ENCODE results near the gene PPP1R18.

PPP1R18 gene

GRCh38 chr6:30700340-30700739 is 13.9 kb upstream of the PPP1R18 start:
- H4K91ac ChIP-seq (ENCODE audit: low read depth, low read length, poor library complexity) = no peak overlapping the region
- H2BK12ac ChIP-seq (ENCODE audit: low read length) = no peak overlapping the region
- H3K18ac ChIP-seq (ENCODE audit: low read length) = no peak overlapping the region
- H3K4me1 ChIP-seq (ENCODE audit: control insufficient read depth in 2 of 2, insufficient read depth in 1 of 2, low read depth in 1 of 2, low read length in 2 of 2) = no peaks in the 10 kb centered on the region
- H3K36me3 ChIP-seq (replicated peaks in 1 of 2; ENCODE audit: control insufficient read depth in 2 of 2, insufficient read depth in 2 of 2, low read length in 2 of 2) = peaks cover 29 to 64% of the 10 kb centered on the region in 2 donors
- DNase-seq (ENCODE audit: low spot score) = no peak
- no peak overlapping the region for H3K4ac ChIP-seq (ENCODE audit: low read length)
- H2AK5ac ChIP-seq (ENCODE audit: low read depth, low read length) = no peak overlapping the region
- no peak overlapping the region for H3K4me3 ChIP-seq (ENCODE audit: low read length in 2 of 2)
- H3K4me2 ChIP-seq (ENCODE audit: insufficient read depth, low read length, poor library complexity, severe bottlenecking) = no peak overlapping the region
- H3K23ac ChIP-seq (ENCODE audit: low read depth, low read length, poor library complexity) = no peak overlapping the region
- no peak overlapping the region for H2BK15ac ChIP-seq (ENCODE audit: low read length)
- no CpG with 5 or more reads among the region's 4 CpGs for WGBS, 2 donors (ENCODE audit: extremely low coverage in 2 of 2, insufficient read length in 2 of 2, insufficient replicate concordance in 1 of 2)
- H2BK5ac ChIP-seq (ENCODE audit: low read length) = no peak overlapping the region
- H2BK120ac ChIP-seq (ENCODE audit: low read depth, low read length) = no peak overlapping the region
- peaks cover 0 to 3% of the 10 kb centered on the region in 2 donors for H3K9me3 ChIP-seq (replicated peaks in 1 of 2; ENCODE audit: control insufficient read depth in 2 of 2, insufficient read depth in 1 of 2, low read depth in 1 of 2, low read length in 2 of 2)
- no peak overlapping the region for H3K14ac ChIP-seq (ENCODE audit: low read length)
- H3K27me3 ChIP-seq (ENCODE audit: control insufficient read depth in 3 of 3, insufficient read depth in 3 of 3, low read depth in 1 of 3, low read length in 3 of 3) = no peaks in the 10 kb centered on the region
- no peak overlapping the region for H4K8ac ChIP-seq (ENCODE audit: low read depth, low read length)
- no peak overlapping the region for H3K27ac ChIP-seq (replicated peaks; ENCODE audit: low read length)
- no peak overlapping the region for H2AFZ ChIP-seq (ENCODE audit: low read length)
- H3K9ac ChIP-seq (ENCODE audit: low read depth, low read length, poor library complexity) = no peak overlapping the region
- no peaks in the 10 kb centered on the region for H3K79me1 ChIP-seq (ENCODE audit: low read depth, low read length)

- no CpG with 5 or more reads among the region's 5 CpGs for WGBS, 2 donors (ENCODE audit: extremely low coverage in 2 of 2, insufficient read length in 2 of 2, insufficient replicate concordance in 1 of 2)
- Histone ChIP-seq H4K91ac (ENCODE audit: low read depth, low read length, poor library complexity) (no peak overlapping the region), H2BK120ac (ENCODE audit: low read depth, low read length) (no peak overlapping the region), H2BK12ac (ENCODE audit: low read length) (no peak overlapping the region), H3K27me3 (ENCODE audit: control insufficient read depth in 3 of 3, insufficient read depth in 3 of 3, low read depth in 1 of 3, low read length in 3 of 3) (no peaks in the 10 kb centered on the region), H3K4ac (ENCODE audit: low read length) (no peak overlapping the region), H3K23ac (ENCODE audit: low read depth, low read length, poor library complexity) (no peak overlapping the region), H3K4me2 (ENCODE audit: insufficient read depth, low read length, poor library complexity, severe bottlenecking) (no peak overlapping the region), H4K8ac (ENCODE audit: low read depth, low read length) (no peak overlapping the region), H3K79me1 (ENCODE audit: low read depth, low read length) (no peaks in the 10 kb centered on the region), H2AK5ac (ENCODE audit: low read depth, low read length) (no peak overlapping the region), H2BK15ac (ENCODE audit: low read length) (no peak overlapping the region), H3K27ac (replicated peaks; ENCODE audit: low read length) (no peak overlapping the region), H3K14ac (ENCODE audit: low read length) (no peak overlapping the region), H2BK5ac (ENCODE audit: low read length) (no peak overlapping the region), H3K9ac (ENCODE audit: low read depth, low read length, poor library complexity) (no peak overlapping the region), H3K18ac (ENCODE audit: low read length) (no peak overlapping the region), H3K4me3 (ENCODE audit: low read length in 2 of 2) (no peak overlapping the region), H3K4me1 (ENCODE audit: control insufficient read depth in 2 of 2, insufficient read depth in 1 of 2, low read depth in 1 of 2, low read length in 2 of 2) (peaks cover 0 to 3% of the 10 kb centered on the region in 2 donors), H2AFZ (ENCODE audit: low read length) (no peak overlapping the region), H3K36me3 (replicated peaks in 1 of 2; ENCODE audit: control insufficient read depth in 2 of 2, insufficient read depth in 2 of 2, low read length in 2 of 2) (peaks cover 2 to 26% of the 10 kb centered on the region in 2 donors), H3K9me3 (replicated peaks in 1 of 2; ENCODE audit: control insufficient read depth in 2 of 2, insufficient read depth in 1 of 2, low read depth in 1 of 2, low read length in 2 of 2) (no peaks in the 10 kb centered on the region)
- DNase-seq (ENCODE audit: low spot score) = no peak
Observed at GRCh38 chr6:30696432-30696831, 10.0 kb upstream of the PPP1R18 start.

- no peak overlapping the region for H3K18ac ChIP-seq (ENCODE audit: low read length)
- peaks cover 2 to 17% of the 10 kb centered on the region in 2 donors for H3K36me3 ChIP-seq (replicated peaks in 1 of 2; ENCODE audit: control insufficient read depth in 2 of 2, insufficient read depth in 2 of 2, low read length in 2 of 2)
- H2BK15ac ChIP-seq (ENCODE audit: low read length) = no peak overlapping the region
- WGBS, 2 donors (ENCODE audit: extremely low coverage in 2 of 2, insufficient read length in 2 of 2, insufficient replicate concordance in 1 of 2) = no CpG with 5 or more reads among the region's 8 CpGs
- H3K4me2 ChIP-seq (ENCODE audit: insufficient read depth, low read length, poor library complexity, severe bottlenecking) = peak overlapping the region; percentile 73
- peak overlapping the region; percentile 98 for H2AFZ ChIP-seq (ENCODE audit: low read length)
- H3K9ac ChIP-seq (ENCODE audit: low read depth, low read length, poor library complexity) = no peak overlapping the region
- no peak overlapping the region for H2BK120ac ChIP-seq (ENCODE audit: low read depth, low read length)
- H3K23ac ChIP-seq (ENCODE audit: low read depth, low read length, poor library complexity) = no peak overlapping the region
- no peaks in the 10 kb centered on the region for H3K27me3 ChIP-seq (ENCODE audit: control insufficient read depth in 3 of 3, insufficient read depth in 3 of 3, low read depth in 1 of 3, low read length in 3 of 3)
- no peaks in the 10 kb centered on the region for H3K9me3 ChIP-seq (replicated peaks in 1 of 2; ENCODE audit: control insufficient read depth in 2 of 2, insufficient read depth in 1 of 2, low read depth in 1 of 2, low read length in 2 of 2)
- DNase-seq (ENCODE audit: low spot score) = no peak
- no peak overlapping the region for H2AK5ac ChIP-seq (ENCODE audit: low read depth, low read length)
- no peak overlapping the region for H3K4ac ChIP-seq (ENCODE audit: low read length)
- no peak overlapping the region for H3K14ac ChIP-seq (ENCODE audit: low read length)
- peak overlapping the region; percentile 85 for H2BK5ac ChIP-seq (ENCODE audit: low read length)
- H3K79me1 ChIP-seq (ENCODE audit: low read depth, low read length) = peaks cover 6% of the 10 kb centered on the region
- H3K4me1 ChIP-seq (ENCODE audit: control insufficient read depth in 2 of 2, insufficient read depth in 1 of 2, low read depth in 1 of 2, low read length in 2 of 2) = peaks cover 23 to 27% of the 10 kb centered on the region in 2 donors
- H2BK12ac ChIP-seq (ENCODE audit: low read length) = no peak overlapping the region
- H3K4me3 ChIP-seq (ENCODE audit: low read length in 2 of 2) = peak overlapping the region; percentile 62 to 97
- peak overlapping the region; percentile 99 for H3K27ac ChIP-seq (replicated peaks; ENCODE audit: low read length)
- no peak overlapping the region for H4K8ac ChIP-seq (ENCODE audit: low read depth, low read length)
- no peak overlapping the region for H4K91ac ChIP-seq (ENCODE audit: low read depth, low read length, poor library complexity)
Observed at GRCh38 chr6:30691208-30691847, 4.9 kb upstream of the PPP1R18 start.

- Histone ChIP-seq H2AFZ (ENCODE audit: low read length) (peak within 1 kb of the TSS; percentile 98), H2BK15ac (ENCODE audit: low read length) (no peak within 1 kb of the TSS), H4K8ac (ENCODE audit: low read depth, low read length) (no peak within 1 kb of the TSS), H3K4ac (ENCODE audit: low read length) (peak within 1 kb of the TSS; percentile 27), H3K9me3 (replicated peaks in 1 of 2; ENCODE audit: control insufficient read depth in 2 of 2, insufficient read depth in 1 of 2, low read depth in 1 of 2, low read length in 2 of 2) (no peaks in the 10 kb centered on the region), H3K23ac (ENCODE audit: low read depth, low read length, poor library complexity) (no peak within 1 kb of the TSS), H2BK5ac (ENCODE audit: low read length) (peak within 1 kb of the TSS; percentile 85), H3K9ac (ENCODE audit: low read depth, low read length, poor library complexity) (peak within 1 kb of the TSS; percentile 90), H2BK120ac (ENCODE audit: low read depth, low read length) (no peak within 1 kb of the TSS), H3K4me2 (ENCODE audit: insufficient read depth, low read length, poor library complexity, severe bottlenecking) (peak within 1 kb of the TSS; percentile 73), H2BK12ac (ENCODE audit: low read length) (peak within 1 kb of the TSS; percentile 82), H3K36me3 (replicated peaks in 1 of 2; ENCODE audit: control insufficient read depth in 2 of 2, insufficient read depth in 2 of 2, low read length in 2 of 2) (peaks cover 2 to 18% of the 10 kb centered on the region in 2 donors), H3K79me1 (ENCODE audit: low read depth, low read length) (peaks cover 9% of the 10 kb centered on the region), H3K14ac (ENCODE audit: low read length) (peak within 1 kb of the TSS; percentile 49), H4K91ac (ENCODE audit: low read depth, low read length, poor library complexity) (no peak within 1 kb of the TSS), H3K27me3 (ENCODE audit: control insufficient read depth in 3 of 3, insufficient read depth in 3 of 3, low read depth in 1 of 3, low read length in 3 of 3) (no peaks in the 10 kb centered on the region), H3K4me1 (ENCODE audit: control insufficient read depth in 2 of 2, insufficient read depth in 1 of 2, low read depth in 1 of 2, low read length in 2 of 2) (peaks cover 27 to 34% of the 10 kb centered on the region in 2 donors), H2AK5ac (ENCODE audit: low read depth, low read length) (peak within 1 kb of the TSS; percentile 41), H3K27ac (replicated peaks; ENCODE audit: low read length) (peak within 1 kb of the TSS; percentile 99), H3K4me3 (ENCODE audit: low read length in 2 of 2) (peak within 1 kb of the TSS; percentile 88 to 97), H3K18ac (ENCODE audit: low read length) (peak within 1 kb of the TSS; percentile 98)
- peak; percentile 86 for DNase-seq (ENCODE audit: low spot score)
- no CpG with 5 or more reads among the region's 40 CpGs for WGBS, 2 donors (ENCODE audit: extremely low coverage in 2 of 2, insufficient read length in 2 of 2, insufficient replicate concordance in 1 of 2)
Observed at GRCh38 chr6:30690403-30691207, 4.2 kb upstream of the PPP1R18 start, which contains the start of gene NRM. NRM (minus strand) TSS chr6:30690984; CDS start chr6:30690974, 10 bp downstream.
